Superior temporal gyrus (tissue), 1 donor: ENCODE data around the gene DGKZ.
A peak's percentile ranks its signal among the peaks of the same experiment; 100 is the strongest.

Source experiments
- DNase-seq: peaks from one replicate; pipeline ENCODE4 v3.0.0-alpha.2; 2016; ENCODE audit errors: extremely low spot score

The DGKZ gene

DNA sequence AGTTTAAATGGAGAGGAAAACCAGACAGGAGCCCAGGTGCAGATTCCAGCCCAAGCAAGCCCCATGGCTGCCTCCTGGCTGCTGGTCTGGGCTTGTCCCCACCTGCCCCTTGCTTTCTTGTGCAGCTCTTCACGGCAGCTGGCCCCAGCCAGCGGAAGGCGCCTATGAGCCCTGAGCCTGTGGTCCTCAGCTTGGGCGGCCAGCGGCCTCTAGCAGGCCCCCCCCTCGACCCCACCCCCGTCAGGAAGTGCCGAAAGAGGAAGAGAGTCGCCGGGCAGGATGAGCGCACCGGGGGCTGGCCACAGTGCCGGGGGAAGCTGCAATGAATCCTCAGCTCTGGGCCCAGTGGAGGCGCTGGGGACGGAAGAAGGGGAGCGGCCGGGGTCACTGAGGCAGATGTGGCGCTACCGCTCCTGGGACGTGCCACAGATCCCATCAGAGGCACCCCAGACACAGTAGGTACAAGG lies 2.1 kb upstream of the DGKZ start:
- peak; percentile 4 for DNase-seq

DNA sequence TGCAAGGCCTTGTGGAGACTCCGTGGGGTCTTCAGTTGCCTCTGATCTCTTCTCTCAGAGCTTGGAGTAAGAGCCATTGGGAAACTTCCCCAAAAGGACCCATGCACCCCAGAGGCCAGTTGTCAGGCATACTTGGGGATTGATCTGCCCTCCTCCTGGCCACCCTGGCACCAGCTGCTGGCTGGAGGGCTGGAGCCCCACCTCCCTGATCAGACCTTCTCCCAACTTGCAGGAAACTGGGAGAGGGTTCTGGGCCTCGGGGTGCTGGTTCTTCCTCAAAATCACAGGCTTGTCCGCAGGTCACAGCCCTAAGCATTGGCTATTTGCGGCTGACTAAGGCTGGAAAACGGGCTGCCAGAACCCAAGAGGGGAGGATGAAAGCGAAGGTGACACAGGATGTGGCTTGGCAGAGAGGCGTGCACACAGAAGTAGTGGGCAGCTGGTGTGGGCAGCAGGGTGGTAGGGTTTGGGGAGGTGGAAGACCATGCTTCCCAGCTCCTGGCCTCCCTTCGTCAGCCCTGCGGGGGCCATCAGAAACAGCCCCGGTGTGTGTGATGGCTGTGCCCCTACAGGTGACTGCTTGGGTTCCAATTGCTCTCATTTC lies 1.3 kb upstream of the DGKZ start:
- no peak for DNase-seq

DNA sequence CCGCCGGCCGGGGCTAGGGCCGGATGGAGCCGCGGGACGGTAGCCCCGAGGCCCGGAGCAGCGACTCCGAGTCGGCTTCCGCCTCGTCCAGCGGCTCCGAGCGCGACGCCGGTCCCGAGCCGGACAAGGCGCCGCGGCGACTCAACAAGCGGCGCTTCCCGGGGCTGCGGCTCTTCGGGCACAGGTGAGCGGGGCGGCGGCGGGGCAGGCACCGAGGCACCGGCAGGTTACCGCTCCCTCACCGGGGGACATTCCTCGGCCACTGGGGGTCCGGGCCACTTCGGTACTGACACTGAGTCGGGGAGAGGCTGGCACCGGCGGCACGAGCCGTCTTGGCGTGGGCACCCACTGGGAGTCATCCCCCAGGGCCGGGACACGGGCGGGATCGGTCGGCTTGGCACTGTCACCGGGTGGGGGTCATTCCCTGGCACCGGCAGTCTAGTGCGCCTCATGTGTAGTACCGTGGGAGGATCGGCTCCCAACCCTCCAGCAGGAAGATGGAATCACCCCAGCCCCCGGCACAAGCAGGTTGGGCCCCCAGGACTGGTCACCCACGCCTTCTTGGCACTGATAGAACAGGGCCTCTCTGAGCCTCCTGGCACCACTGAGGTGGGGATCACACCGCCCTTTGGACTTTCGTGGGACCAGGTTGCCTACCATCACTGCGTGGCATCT lies 511 bp downstream of the DGKZ start:
- no peak for DNase-seq

DNA sequence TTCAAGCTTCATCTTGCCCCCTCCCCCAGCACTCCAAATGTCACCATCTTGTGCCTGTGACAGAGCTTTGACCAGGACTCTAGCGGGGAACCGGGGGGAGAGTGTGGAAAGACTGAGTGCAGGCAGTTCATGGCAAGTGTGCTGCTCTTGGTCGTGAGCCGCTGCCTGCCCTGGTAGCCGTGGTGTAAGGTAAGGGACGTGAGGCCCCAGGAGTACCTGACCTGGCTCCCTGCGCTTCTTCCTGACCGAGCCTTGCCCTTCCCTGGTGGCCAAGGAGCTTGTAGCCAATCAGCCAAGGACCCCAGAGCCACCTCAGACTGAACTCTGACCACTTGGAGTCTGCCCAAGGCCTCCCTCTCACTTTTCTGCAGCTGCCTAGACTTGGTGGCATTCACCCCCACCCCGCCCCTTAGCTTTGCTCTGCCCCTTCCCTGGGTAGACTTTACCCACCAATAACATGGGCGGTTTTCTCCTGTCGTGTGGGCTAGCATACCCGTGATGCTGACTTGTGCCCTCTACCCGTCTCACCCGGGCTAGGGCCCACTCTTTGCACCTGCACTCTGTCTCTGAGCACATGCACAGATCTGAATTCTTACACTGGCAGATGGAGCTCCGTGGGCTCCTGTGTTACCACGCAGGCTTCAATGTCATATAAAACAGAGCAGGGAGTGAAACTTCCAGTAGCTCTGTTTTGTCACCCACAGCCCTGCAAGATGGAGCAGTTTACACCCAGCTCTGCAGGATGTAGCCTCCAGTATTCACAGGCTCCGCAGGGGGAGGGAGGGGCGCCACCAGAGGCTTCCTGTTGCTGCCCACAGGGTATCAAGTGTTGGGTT lies 1.5 kb downstream of the DGKZ start:
- no peak for DNase-seq

DNA sequence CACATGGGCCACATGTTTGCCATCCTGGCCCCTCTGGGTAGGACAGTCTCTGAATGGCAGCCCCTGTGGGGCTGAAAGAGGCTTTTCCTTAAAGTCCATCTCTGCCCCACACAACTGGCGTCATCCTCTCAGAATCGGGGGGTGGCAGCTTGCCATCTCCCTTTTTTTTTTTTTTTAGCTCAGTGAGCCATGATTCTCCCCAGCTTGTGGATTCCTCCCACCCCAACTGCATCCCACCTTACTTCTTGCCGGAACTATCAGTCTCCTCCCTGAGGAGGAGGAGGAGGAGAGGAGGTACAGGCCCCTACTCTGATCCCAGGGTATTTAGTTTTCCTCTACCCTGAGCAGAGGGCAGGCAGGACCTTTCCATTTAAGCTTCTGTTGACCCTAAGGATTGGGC lies 3.4 kb downstream of the DGKZ start:
- no peak for DNase-seq

DNA sequence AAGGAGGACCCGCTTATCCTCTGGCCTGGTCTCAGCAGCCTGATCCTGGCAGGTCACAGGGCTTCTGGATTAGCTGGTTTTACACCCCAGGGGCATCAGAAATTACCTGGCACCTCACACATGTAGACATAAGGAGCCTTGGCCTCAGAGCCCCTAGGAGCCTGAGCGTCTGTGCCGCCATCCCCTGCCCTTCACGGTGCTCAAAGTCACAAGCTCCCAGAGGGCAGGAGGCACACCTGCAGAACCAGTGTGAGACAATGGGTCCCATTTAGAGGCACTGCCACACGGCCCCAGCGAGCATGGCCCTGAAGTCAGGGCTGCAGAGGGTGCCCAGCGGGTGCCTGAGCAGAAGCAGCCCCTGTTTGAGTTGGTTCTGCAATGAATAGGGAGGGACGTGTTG lies 3.9 kb downstream of the DGKZ start:
- DNase-seq: no peak

DNA sequence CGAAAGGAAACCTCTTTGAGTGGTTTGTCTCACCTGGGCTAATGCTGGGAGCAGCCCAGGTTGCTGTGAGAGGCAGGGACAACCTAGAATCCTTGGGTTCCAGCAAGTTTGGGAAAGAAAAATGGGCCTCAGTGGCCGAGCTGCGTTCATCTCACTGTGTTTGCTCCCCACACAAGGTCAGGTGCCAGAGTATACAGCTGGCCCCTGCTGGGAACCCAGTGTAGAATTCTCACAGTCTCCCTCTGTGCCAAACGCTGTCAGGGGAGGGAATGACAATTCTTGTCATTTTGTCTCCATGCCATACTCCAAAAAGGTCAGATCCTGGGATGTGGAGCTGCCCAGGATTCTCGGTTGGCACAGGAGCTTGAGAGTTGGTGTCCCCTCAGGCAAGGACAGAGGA lies 4.3 kb downstream of the DGKZ start:
- no peak for DNase-seq

DNA sequence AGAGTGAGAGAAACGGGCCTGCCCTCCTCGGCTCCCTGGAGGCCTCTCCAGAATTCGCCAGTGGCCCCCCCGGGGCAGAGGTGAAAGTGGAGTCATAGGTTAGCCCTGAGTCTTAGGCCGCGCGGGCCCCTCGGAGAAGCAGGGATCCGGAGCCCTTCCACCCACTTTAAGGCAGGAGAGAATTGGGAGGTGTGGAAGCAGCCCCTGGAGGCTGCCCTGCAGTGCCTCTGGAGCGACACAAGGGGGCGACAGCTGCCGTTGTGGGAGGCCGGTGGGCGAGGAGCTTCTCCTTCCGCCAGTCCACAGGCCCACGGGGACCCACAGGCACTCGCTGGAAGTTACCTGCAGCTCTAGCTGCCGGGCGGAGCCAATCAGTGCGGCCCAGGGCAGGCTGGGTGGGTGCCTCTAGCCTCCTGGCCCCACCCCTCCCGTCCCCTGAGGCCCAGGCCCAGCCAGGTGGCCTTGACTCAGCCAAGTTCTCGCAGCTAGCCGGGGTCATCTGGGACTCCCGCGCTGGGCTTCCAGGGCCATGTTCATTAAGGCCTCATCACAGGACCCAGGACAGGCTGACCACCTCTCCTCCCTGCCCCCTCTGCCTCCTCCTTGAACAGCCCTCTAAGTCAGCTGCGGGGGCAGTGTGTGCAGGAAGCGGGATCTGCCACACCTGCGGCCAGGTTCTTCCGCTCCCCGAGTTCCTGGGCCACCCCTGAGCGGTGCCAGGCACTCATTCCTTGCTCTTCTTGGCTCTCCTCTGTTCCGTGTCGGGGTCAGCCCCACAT lies 5.0 kb downstream of the DGKZ start:
- no peak for DNase-seq

DNA sequence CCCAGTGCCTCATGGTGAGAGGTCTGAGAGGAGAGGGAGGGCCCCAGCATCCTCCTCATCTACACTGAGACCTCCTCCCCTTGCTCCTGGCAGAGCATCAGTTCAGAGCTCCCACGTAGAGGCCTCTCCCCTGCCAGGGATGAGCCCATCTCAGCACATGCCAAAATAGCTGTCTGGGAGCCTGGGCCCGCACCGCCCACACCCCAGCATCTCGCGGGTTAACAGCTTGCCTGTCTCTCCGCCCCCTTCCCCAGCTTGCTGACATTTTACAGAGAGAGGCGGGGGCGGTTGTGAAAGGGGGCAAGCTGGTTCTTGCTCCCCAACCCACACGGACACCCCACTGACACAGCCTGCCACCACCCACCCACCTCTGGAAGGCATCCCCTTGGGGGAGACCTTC lies 6.4 kb downstream of the DGKZ start:
- no peak for DNase-seq

DNA sequence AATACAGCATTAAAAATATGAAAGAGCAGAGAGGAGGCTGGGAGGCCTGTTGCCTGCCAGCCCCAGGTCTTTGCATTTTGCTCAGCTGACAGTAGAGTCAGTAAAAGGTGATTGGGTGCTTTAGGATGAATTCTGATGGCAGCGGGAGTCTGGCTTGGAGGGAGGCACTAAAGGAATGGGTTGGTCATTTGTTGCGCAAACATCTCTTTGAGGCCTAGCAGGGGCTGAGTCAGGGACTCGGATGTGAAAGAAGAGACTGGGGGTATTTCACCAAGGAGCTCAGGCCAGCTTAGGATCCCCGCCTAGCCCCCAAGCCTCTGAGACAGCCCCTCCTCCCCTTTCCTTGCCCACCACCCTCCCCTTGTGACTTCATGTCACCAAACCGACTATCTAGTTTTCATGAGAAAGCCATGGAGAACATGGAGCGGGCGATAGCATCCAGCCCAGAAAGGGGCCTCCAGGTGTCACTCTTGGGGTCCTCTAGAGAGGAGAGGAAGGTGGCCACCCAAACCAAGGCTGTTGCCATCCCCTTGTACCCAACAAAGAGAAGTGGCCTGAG lies 9.7 kb downstream of the DGKZ start:
- no peak for DNase-seq

DNA sequence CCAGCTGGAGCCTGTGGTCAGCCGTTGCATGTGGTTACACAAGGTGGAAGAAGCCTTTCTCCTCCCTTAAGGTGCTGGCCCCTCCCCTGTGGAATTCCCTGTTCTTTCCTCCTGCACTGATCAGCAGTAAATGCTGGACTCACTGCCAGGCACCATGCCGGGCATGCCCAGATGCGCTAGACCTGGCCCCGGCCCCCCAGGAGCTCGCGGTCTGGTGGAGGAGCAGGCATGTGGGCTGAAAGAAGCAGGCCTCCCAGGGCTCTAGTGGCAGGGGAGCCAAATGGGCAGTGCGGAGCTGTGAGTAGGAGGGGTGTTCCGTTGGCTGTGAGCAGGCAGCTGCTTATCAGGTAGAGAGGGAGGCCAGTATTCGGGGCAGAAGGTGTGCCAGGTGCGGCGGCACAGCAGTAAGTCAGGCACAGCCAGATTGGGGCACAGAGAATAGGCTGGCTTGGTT lies 10.2 kb downstream of the DGKZ start:
- no peak for DNase-seq

DNA sequence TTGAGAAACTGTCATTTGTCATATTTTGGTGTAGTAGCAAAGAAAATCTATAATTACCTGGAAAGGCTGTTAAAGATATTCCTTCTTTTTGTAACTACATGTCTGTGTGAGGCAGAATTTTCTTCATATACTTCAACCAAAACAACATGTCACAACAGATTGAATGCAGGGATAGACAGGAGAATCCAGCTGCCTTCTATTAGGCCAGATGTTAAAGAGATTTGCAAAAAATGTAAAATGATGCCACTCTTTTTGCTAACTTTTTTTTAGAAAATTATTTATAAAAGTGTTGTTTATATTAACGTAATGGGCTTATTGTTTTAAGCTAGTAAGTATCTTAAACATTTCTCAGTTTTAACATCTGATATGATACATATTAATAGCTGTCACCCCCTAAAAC lies 12.7 kb downstream of the DGKZ start:
- DNase-seq: no peak

DNA sequence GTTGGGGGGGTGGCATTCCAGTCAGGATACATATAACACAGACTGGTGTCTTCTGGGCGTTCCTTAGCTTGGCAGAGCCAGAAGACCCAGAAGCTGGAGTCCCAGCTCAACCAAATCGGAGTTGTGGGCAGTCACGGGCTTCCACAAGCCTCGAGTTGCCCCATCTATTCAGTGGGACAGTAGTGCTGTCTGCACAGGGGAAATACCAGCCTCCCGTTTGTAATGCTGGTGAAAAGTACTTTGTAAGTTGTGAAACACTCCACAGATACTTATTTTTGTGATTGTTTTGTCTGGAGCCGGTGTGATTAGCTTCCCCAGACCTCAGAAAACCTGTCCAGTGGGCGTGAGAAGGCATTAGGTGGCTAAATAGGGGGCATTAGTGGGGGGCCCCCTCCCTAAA lies 13.6 kb downstream of the DGKZ start:
- no peak for DNase-seq

DNA sequence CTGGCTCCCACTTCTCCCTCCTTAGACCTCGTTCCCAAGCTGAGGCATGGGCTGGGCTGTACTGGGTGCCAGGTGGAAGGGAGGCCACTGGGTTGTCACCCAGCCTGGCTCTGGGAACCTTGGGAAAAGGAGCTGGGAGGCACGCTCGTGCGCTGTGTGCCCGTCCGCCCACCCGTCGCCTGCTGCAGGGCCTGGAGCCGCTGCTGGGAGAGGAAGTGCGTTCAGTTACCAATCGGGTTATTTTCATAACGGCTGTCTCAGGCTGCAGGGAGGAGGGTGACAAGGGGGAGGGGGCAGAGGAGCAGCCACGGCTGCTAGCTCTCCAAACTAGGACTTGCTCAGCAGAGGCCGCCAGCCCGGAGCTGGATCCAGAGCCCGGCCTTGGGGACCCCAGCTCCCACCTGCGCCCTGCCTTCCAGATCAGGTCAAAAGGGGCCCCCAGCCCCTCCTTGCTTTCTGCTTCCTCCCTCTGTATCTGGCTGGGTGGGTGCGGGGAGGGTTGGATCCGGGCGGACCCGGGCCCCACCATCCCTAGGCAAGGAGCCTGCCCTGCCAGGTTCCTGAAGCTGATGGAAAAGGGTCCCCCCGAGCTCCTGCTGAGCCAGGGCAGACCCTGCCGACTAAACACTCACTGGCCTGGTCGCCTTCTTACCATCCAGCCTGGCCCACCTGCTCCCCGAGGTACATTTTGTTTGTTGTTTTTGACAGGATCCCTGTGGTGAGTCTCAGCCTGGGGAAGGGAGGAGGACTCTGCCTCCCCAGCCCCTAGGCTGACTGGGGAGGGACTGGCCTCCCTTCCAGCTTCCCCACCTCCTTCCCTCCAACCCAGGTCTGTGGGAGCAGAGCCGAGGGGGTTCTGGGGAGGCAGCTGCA lies 14.3 kb downstream of the DGKZ start:
- DNase-seq: peak; percentile 68

DNA sequence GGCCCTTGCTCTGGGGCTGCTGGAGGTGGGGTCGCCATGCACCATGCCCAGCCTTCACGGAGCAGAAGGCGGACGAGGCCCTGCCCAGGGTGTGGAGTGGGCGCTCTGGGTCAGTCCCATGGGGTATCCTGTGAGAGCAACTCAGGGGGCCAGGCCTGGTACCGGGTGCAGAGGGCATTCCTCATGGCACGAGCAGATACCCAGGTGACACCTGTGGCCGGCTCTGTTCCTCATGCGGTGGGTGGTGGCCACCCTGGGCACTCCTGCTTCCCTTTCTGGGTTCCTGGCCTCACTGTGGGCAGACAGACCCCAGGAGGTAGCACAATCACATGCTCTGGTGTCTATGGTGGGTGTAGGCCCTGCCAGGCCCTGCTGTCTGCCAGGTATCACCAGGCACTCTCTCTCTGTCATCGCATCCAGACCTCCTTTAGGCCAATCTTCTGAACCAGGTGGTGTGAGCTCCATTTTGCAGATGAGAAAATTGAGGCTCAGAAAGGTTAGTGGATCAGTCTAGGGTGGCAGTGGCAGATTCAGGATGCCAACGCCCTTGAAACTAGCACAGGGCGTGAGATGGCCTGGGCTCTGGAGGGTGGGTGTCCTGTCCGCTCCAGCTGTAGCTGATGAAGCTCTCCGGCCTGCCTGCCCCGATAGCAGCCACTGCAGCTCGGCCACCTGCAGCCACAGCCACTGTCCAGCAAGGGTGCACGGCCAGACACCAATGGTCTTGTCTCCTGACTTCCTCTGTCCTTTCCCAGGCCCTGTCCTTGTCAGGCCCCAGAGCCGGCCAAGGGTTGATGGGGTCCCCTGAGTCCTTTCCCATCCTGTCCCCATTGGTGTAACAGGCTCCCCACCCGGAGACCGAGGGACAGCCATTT lies 15.1 kb downstream of the DGKZ start:
- no peak for DNase-seq

DNA sequence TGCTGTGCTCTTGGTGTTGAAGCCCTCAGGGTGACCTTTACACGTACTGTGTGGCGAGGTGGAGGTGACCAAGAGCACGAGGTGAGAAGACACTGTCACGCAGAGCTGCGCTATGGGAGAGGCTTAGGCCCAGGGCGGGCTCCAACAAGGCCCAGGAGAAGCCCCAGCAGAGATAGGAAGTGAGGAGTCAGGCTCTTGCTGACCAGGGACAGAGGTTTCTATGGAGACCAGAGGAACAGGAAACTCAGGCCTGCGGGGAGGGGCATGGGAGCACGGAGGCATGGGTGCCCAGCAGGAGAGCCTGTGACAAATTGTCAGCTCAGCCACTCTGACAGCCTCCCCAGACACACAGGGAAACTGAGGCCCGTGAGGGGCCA lies 15.8 kb downstream of the DGKZ start:
- DNase-seq: peak; percentile 60

DNA sequence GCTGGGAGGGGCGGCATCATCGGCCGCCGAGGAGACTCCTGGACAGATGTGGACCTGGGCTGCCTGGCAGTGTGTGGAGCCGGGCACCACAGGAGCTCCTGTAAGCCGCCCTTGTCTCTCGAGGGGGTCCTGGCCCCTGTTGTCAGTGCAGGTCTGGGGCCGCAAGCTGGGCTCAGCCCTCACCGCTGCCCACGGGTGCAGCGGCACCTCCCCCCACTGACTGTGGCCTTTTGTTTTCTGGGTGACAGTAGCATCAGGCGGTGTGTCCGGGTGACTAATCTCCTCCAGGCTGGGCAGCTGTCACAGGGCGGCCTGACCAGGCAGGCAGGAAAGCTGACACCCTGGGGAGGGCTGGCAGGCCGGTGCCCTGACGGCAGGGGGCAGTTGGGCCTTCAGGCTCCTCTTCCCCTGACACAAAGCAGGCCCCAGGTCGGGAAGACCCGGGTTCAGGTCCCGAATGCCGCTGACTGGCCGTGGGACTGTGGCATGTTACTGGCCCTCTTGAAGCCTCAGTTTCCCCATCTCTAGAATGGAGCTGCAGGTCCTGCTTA lies 16.3 kb downstream of the DGKZ start:
- peak; percentile 87 for DNase-seq

DNA sequence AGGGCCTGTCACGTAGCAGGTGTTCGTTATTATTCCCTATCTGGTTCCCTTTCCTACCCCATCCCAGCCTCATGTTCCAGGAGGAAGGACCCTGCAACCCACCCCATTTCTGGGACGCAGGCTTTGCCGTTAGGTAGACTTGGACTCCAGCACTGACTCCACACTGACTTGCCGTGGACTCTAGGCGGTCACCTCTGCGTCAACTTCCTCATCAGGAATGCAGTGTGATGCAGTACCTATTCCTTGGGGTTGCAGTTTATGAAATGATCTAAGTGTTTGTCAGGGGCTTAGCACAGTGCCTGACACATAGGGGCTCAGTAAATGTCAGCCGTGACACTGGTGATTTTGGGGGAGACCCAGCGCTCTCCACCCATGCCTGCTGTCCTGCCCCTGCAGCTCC lies 16.8 kb downstream of the DGKZ start:
- DNase-seq: no peak

DNA sequence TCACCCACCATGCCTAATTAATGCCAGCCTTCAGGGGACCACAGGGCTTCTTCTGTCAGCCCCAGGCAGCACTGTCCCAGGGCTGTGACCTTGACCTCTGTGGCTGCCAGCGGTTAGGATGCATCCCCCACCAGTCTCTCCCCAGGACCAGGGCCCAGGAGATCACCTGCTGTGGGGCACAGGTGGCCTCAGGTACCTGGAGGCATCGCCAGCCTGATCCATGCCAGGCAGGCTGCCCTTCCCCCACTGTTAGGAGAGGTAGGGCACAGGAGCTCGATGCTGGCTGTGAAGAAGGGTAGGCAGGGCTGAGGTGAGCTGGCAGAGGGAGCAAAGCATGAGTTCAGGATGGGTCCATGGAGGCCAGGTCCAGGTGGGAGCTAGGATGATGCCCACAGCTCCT lies 17.5 kb downstream of the DGKZ start:
- DNase-seq: no peak

DNA sequence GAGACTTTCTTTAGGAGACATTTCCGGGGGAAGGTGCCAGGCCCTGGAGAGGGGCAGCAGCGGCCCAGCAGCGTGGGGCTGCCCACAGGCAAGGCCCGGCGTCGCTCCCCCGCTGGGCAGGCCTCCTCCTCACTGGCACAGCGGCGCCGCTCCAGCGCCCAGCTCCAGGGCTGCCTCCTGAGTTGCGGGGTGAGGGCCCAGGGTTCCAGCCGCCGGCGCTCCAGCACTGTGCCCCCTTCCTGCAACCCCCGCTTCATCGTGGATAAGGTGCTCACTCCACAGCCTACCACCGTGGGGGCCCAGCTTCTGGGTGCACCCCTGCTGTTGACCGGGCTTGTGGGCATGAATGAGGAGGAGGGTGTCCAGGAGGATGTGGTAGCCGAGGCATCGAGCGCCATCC lies 19.0 kb downstream of the DGKZ start:
- no peak for DNase-seq
